Measurements from ENCODE around the gene PDIA6. TPM values are rescaled to one million over a fixed set of nuclear protein-coding genes. Genes with fewer than 3 reads are reported as not detected.

Gene PDIA6
- total and polyA plus RNA-seq, 2 of the 4 experiments (the other 2 are of a cell fraction), result 204 to 349 TPM

- dilution Hi-C loops (cut with HindIII; ENCODE audit: low sequenced_read_pairs, unreplicated experiment), result no loop called here
- POLR2A ChIA-PET (ENCODE audit: unreplicated experiment), result no interaction called here
- intact Hi-C loops (cut with micrococcal nuclease), result no loop called here
Observed at GRCh38 chr2:10826625-10827024, 14.0 kb upstream of the PDIA6 start.

More at GRCh38 chr2:10826625-10827024, 14.0 kb upstream of the PDIA6 start:
- no peak overlapping the region for H3K9ac ChIP-seq (ENCODE audit: low read depth, low read length)
- H3K18ac ChIP-seq (ENCODE audit: low read depth, low read length), result no peak overlapping the region
- H4K5ac ChIP-seq (ENCODE audit: low read depth, low read length), result no peak overlapping the region
- no peak overlapping the region for H2AK9ac ChIP-seq (replicated peaks; ENCODE audit: low read depth, low read length, poor library complexity)
- H4K91ac ChIP-seq (ENCODE audit: insufficient read depth, low read depth, low read length), result no peak overlapping the region
- H3K23ac ChIP-seq (ENCODE audit: low read depth, low read length), result no peak overlapping the region
- H3K36me3 ChIP-seq (ENCODE audit: control insufficient read depth, insufficient read depth, low read length), result no peaks in the 10 kb centered on the region
- no peaks in the 10 kb centered on the region; the same call in 1 of the 2 replicates for H3K9me3 ChIP-seq (ENCODE audit: control insufficient read depth, insufficient read depth, low read length)
- no peaks in the 10 kb centered on the region for H3K79me1 ChIP-seq (ENCODE audit: low read depth in 1 of 2, low read length in 2 of 2)
- no peaks in the 10 kb centered on the region for H3K9me1 ChIP-seq (ENCODE audit: insufficient read depth, low read length)
- no peaks in the 10 kb centered on the region for H3K4me1 ChIP-seq (ENCODE audit: control insufficient read depth, insufficient read depth, low read length)
- no peak overlapping the region for H3K4me2 ChIP-seq (ENCODE audit: low read depth, low read length)
- TF ChIP-seq CEBPB (IDR thresholded peaks at IDR 0.05; ENCODE audit: low read depth, low read length) (no peak), FOS (IDR thresholded peaks at IDR 0.05; ENCODE audit: low read depth, low read length) (no peak)
- DNase-seq, result no peak
- H3K56ac ChIP-seq (ENCODE audit: extremely low read depth, insufficient read depth, low read length), result no peak overlapping the region
- no peak overlapping the region for H3K4ac ChIP-seq (ENCODE audit: low read depth, low read length)
- H2AK5ac ChIP-seq (ENCODE audit: low read depth, low read length), result no peak overlapping the region
- no peak for ATAC-seq (ENCODE audit: low read depth)
- H4K8ac ChIP-seq (ENCODE audit: low read depth in 2 of 2, low read length in 2 of 2), result no peak overlapping the region
- H2BK15ac ChIP-seq (ENCODE audit: low read depth, low read length), result no peak overlapping the region
- H4K20me1 ChIP-seq (ENCODE audit: insufficient read depth, low read length), result no peaks in the 10 kb centered on the region
- H3K27ac ChIP-seq (ENCODE audit: insufficient read depth, low read length), result no peak overlapping the region
- CTCF ChIA-PET, result no interaction called here
- no peak overlapping the region for H2BK5ac ChIP-seq (ENCODE audit: low read depth, low read length, poor library complexity, severe bottlenecking)
- H2BK20ac ChIP-seq (ENCODE audit: low read depth, low read length), result no peak overlapping the region
- H2AFZ ChIP-seq (replicated peaks; ENCODE audit: low read length, poor library complexity), result no peak overlapping the region
- in situ Hi-C loops (cut with MboI; ENCODE audit: low sequenced_read_pairs), result no loop called here
- H3K27me3 ChIP-seq (ENCODE audit: control insufficient read depth, insufficient read depth, low read length), result peaks cover 61% of the 10 kb centered on the region
- WGBS, 2 experiments (ENCODE audit: extremely low coverage in 2 of 2, insufficient read length in 1 of 2), result 67% methylated on average over 2 of the region's 8 CpGs; no CpG with 5 or more reads in 1 of the 2 experiments
- H3K14ac ChIP-seq (replicated peaks; ENCODE audit: low read depth, low read length), result no peak overlapping the region
- H2BK120ac ChIP-seq (ENCODE audit: low read depth, low read length), result no peak overlapping the region
- no TSS peak for BruUV-seq (replicated peaks)
- H3K4me3 ChIP-seq (ENCODE audit: insufficient read depth, low read depth, low read length), result no peak overlapping the region
